Measurements from ENCODE around the gene PGS1. TPM values are rescaled to one million over a fixed set of nuclear protein-coding genes. Genes with fewer than 3 reads are reported as not detected.

PGS1 gene
- polyA plus RNA-seq, 1 donor = 29.7 TPM

- no peak for DNase-seq
These were observed 12.0 kb downstream of the PGS1 start for GRCh38 chr17:78390241-78391050.

DNA sequence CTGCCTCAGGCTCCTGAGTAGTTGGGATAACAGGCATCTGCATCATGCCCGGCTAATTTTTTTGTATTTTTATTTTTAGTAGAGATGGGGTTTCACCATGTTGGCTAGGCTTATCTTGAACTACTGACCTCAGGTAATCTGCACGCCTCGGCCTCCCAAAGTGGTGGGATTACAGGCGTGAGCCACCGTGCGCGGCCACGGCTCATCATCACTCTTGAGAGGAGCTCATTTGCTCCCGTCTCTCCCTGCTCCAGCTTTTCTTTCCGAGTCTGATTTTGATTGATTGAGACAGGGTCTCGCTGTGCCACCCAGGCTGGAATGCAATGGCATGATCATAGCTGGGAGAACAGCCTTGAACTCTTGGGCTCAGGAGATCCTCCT is 12.6 kb downstream of the PGS1 start:
- no peak for DNase-seq

DNA sequence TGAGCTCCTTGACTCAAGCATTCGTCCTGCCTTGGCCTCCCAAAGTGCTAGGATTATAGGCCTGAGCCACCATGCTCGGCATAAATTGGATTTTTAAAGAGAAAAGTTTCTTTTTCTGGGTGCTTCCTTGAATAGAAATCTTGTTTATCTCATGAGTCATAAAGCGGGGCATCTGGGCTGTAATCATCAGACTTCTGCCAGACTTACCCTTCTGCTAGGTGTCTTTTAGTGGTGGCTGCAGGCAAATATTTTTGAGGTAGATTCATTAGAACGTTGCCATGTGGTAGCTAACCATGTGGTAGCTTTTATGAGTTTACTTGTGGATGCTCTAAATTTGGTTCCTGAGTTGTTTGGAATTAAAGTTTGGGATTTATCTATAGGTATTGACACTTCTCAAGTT is 13.4 kb downstream of the PGS1 start:
- DNase-seq = no peak

DNA sequence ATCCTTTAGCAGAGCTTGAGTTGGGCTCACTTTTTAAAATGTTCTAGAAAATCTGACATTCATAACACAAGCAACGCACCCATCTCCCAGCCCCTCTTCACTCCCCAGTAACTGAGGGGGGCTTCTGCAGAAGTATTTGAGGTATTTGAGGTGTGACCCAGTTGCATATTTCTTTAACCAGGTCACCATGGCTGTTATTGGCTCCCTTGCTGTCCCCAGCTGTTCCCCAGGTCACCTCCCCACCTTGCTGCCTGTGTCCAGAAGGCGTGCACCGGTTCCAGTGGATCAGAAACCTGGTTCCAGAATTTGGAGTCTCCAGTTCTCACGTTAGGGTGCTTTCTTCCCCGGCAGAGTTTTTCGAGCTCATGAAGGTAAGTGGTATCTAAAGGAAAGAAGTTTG is 13.8 kb downstream of the PGS1 start:
- no peak for DNase-seq

GRCh38 chr17:78393575-78393974 is 15.1 kb downstream of the PGS1 start:
- no peak for DNase-seq

- DNase-seq = no peak
These were observed 15.8 kb downstream of the PGS1 start for GRCh38 chr17:78394209-78394608.

DNA sequence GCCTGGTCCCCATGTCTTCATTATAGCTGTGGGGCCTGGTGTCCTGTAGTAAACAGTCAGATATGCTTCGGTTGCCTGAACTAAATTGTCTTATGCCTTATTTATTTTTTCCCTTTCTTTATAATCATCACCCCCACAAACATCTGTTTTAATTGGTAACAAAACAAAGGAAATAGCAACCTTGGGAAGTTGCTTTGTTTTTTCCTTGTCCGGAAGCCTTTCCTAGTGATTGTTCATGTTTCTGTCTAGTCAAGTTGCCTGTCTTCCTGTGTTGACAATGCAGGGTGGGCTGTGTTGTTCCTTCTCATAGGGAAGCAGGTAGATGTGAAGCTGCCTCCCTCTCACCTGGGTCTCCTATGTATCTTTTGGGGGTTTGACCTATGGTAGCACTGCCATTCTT is 16.7 kb downstream of the PGS1 start:
- no peak for DNase-seq

GRCh38 chr17:78396441-78397337 is 18.2 kb downstream of the PGS1 start:
- no peak for DNase-seq

GRCh38 chr17:78397681-78398101 is 19.2 kb downstream of the PGS1 start:
- no peak for DNase-seq

GRCh38 chr17:78398390-78398789 is 19.9 kb downstream of the PGS1 start:
- no peak for DNase-seq

DNA sequence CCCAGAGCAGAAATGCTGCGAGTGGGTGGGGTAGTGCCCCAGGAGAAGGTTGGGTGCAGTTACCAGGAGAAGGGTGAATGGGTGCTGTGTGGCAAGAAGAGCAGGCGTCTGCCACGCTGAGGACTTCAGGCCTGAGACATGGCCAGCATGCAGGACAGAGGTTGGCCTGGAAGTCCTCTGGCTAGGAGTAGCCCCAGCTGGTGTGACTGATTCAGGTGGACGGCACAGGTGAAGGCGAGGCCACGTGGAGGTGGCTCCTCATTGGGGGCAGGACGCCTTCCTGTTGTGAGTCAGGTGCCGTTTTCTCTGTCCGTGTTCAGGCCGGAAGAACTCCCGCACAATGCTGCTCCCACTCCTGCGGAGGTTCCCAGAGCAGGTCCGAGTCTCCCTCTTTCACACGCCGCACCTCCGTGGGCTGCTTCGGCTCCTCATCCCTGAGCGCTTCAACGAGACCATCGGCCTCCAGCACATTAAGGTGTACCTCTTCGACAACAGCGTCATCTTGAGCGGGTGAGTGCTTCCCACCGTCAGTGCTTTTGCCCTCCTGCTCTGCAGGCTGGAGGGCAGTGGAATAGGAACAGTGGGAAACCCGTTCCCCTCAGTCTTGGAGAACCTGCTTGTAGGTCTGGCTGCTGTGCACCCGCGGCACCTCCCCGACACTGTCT is 20.7 kb downstream of the PGS1 start:
- no peak for DNase-seq

GRCh38 chr17:78399693-78400144 is 21.3 kb downstream of the PGS1 start:
- no peak for DNase-seq

GRCh38 chr17:78400581-78401240 is 22.3 kb downstream of the PGS1 start:
- DNase-seq = no peak

GRCh38 chr17:78401246-78401645 is 22.8 kb downstream of the PGS1 start:
- DNase-seq = no peak

DNA sequence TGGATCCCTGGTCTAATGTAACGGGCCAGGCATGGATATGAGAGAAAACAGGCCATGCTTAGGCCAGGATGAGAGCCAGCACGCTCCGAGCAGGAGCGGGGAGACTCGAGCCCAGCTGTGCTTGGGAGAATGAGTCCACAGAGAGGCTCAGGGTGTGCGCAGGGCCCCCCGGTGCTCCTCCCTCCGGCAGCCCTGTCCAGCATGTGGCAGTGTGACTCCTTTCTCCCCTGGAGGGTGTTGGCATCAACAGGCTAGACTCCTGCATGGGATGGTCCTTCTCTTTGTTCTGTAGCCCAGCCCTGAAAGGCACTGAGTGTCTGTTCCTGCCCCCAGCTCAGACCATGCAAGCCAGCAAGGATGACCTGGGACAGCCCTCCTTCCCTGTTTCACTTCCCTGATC is 23.4 kb downstream of the PGS1 start:
- no peak for DNase-seq

DNA sequence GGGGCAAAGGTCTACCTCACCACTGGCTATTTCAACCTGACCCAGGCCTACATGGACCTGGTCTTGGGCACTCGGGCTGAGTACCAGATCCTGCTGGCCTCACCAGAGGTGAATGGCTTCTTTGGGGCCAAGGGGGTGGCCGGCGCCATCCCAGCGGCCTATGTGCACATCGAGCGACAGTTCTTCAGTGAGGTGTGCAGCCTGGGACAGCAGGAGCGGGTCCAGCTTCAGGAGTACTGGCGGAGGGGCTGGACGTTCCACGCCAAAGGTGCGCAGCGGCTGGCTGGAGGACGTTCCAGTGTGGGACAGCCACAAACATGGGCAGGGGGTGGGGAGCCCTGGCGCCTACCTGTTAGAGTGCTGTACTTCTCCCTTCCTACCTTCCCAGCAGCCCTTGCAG is 25.4 kb downstream of the PGS1 start:
- no peak for DNase-seq

DNA sequence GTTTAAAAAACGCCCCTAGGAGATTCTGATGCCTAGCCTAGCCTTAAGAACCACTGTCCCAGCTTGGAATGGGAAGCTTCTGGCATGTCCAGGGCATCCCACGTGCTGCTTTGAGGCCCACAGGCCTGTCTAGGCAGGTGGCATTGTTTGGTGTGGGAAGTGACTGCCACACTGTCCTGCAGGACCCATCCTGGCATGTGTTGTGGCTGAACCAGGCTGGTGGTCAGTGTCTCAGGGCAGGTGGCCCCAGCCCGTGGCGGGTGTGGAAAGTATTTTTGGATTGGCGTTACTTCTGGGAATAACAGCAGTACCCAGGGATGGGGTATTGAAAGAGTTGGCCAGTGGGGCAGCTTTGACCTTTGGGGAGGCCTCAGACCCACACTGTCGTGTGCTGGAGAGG is 27.9 kb downstream of the PGS1 start:
- no peak for DNase-seq

- no peak for DNase-seq
These were observed 28.5 kb downstream of the PGS1 start for GRCh38 chr17:78406920-78407319.

GRCh38 chr17:78407387-78408000 is 29.0 kb downstream of the PGS1 start:
- no peak for DNase-seq

DNA sequence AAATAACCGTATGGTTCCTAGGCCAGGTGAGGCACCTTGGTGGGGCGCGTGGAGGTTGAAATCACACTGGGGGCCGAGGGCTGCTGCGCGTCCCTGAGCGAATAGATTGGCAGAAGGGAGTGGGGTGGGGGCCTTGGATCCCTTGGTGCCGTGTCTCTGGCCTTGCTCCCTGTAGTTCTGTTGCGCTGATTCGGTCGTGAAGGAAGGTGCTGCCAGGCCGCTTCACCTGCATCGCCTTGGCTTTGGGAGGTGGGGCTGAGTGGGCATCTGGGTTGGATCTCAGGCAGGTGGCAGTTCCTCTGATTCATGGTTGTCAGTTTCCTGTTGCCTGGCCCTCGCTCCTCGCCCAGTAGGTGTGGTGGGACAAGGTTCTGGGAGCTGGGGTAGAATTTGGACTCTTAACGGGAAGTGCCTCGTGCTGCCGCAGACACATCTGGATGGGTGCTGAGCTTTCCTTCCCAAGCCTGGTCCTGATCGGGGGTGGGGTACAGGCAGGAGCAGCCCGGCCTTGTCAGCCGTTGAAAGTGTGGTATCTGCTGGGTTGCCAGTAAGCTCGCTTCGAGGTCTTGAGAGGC is 30.1 kb downstream of the PGS1 start:
- no peak for DNase-seq

DNA sequence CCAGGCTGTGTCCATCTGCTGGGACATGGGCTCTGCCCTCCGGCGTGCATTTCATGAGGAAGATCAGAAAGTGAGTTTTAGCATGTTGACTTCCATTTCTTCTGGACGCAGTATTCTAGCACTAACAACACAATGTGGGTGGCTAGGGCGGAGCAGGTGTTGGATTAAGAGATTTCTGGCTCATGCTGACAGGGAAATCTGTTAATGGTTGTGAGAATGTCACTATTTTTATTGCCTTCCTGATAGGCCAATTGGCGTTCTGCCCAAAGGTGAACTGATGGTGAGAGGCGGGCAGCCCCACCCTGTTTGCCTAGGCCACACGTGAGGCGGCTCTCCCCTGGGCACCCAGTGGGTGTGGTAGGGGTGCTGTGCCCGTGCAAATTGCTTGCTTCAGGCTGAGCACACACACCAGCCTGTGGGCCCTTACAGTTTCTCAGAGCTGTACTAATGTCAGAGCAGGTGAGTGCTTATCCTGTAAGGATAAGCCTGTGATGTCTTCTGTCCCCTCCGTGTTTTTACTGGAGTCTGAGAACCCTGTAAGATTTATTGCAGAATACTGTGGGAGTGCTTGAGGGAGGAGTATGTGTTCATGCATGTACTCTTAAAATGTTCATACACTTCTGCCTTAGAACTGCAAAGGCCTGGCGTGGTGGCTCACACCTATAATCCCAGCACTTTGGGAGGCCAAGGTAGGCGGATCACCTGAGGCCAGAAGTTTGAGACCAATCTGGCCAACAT is 30.9 kb downstream of the PGS1 start:
- DNase-seq = no peak
